Panc1 (cell line): ENCODE results near the gene POC1B. TPM values are rescaled to one million over a fixed set of nuclear protein-coding genes. Genes with fewer than 3 reads are reported as not detected.

Experiments used
- ATAC-seq: fragments of 200-7000 bp; cut with Tn5 transposase; 2 replicates; pipeline ENCODE4 v1.9.1; 2020; ENCODE audit warnings: mild to moderate bottlenecking, moderate library complexity
- BruUV-seq: library from RNA; stranded (reverse); fragments of 400-500 nt; replicated peaks from 2 replicates; lab custom pipeline; 2021; lab: Mats Ljungman, UMichigan
- CTCF ChIA-PET: fragments of 300-600 bp; sonication (Branson Sonifier 250); formaldehyde crosslinking; loops from one replicate; lab custom pipeline; 2022; ENCODE audit warnings: antibody characterized with exemption; lab: Charles Lee
- POLR2A ChIA-PET: fragments of 300-600 bp; sonication (Branson Sonifier 250); formaldehyde crosslinking; loops from one replicate; lab custom pipeline; 2022; ENCODE audit warnings: antibody characterized with exemption; lab: Charles Lee
- DNase-seq: peaks from one replicate; pipeline ENCODE4 v3.0.0-alpha.2; 2010; ENCODE audit warnings: low read depth, low spot score
- H3K27ac ChIP-seq: 2 replicates; pipeline ENCODE4 v1.5.1; 2011; ENCODE audit warnings: mild to moderate bottlenecking, low read length, inconsistent platforms
- H3K27me3 ChIP-seq: fragments of 200-500 bp; sonication (Bioruptor generic); 2 replicates; pipeline ENCODE4 v1.6.0; 2014; ENCODE audit warnings: low read length, inconsistent platforms; ENCODE audit not compliant: control insufficient read depth, insufficient read depth
- H3K36me3 ChIP-seq: fragments of 200-500 bp; sonication (Bioruptor generic); 2 replicates; pipeline ENCODE4 v1.5.1; 2014; ENCODE audit warnings: inconsistent platforms, mild to moderate bottlenecking, low read length, moderate library complexity; ENCODE audit not compliant: control insufficient read depth, insufficient read depth
- H3K4me1 ChIP-seq: 2 replicates; pipeline ENCODE4 v1.5.1; 2011; ENCODE audit warnings: inconsistent platforms, mild to moderate bottlenecking, low read length, moderate library complexity; ENCODE audit not compliant: control insufficient read depth, insufficient read depth
- H3K4me3 ChIP-seq, 2 experiments: 2 replicates each; pipeline ENCODE4 v1.5.1; 2011 to 2012; ENCODE audit warnings: low read depth in 2 of 2, low read length in 2 of 2, mild to moderate bottlenecking in 2 of 2, inconsistent platforms in 1 of 2, moderate library complexity in 1 of 2
- H3K9me3 ChIP-seq: fragments of 200-500 bp; sonication (Bioruptor generic); 2 replicates; pipeline ENCODE4 v1.5.1; 2014; ENCODE audit warnings: low read depth, mild to moderate bottlenecking, inconsistent platforms, low read length, moderate library complexity; ENCODE audit not compliant: control insufficient read depth, insufficient read depth
- CTCF ChIP-seq: fragments of 450-650 bp; IDR thresholded peaks from 2 replicates; pipeline ENCODE4 v1.5.1; 2017; ENCODE audit warnings: mild to moderate bottlenecking
- POLR2AphosphoS5 ChIP-seq: IDR thresholded peaks from 2 replicates; pipeline ENCODE4 v1.6.1; 2012; ENCODE audit warnings: mild to moderate bottlenecking, low read depth, low read length, moderate library complexity
- REST ChIP-seq, 2 experiments: IDR thresholded peaks; 2 replicates each; pipeline ENCODE4 v1.6.1; 2011 to 2012; ENCODE audit warnings: low read depth in 2 of 2, control low read depth in 1 of 2, low read length in 1 of 2, mild to moderate bottlenecking in 1 of 2, moderate library complexity in 1 of 2; ENCODE audit not compliant: insufficient read depth in 1 of 2
- SIN3A ChIP-seq: IDR thresholded peaks from 2 replicates; pipeline ENCODE4 v1.6.1; 2012; ENCODE audit warnings: low read depth, mild to moderate bottlenecking, low read length, moderate library complexity, borderline replicate concordance; ENCODE audit not compliant: insufficient read depth
- TCF7L2 ChIP-seq: IDR thresholded peaks from 2 replicates; pipeline ENCODE4 v1.6.1; 2011; ENCODE audit warnings: mild to moderate bottlenecking, low read depth, low read length, inconsistent platforms
- in situ Hi-C: cut with HindIII; loops from 2 replicates; pipeline ENCODE4 v1.10.0; 2016; ENCODE audit warnings: low sequenced_read_pairs, low pct_unique_long_range_greater_than_20kb
- intact Hi-C: fragments of 100-400 bp; cut with micrococcal nuclease; formaldehyde crosslinking; loops from one replicate; pipeline ENCODE4 v1.10.0; 2022; ENCODE audit not compliant: unreplicated experiment
- total RNA-seq: library from RNA; stranded (reverse); gene quantifications from one replicate; pipeline ENCODE4 v1.2.1, GENCODE V29; 2021; ENCODE audit not compliant: unreplicated experiment

The POC1B gene
- total RNA-seq, 1 experiment from 2014 or later, result 7.3 TPM

- no peaks in the 10 kb centered on the region for H3K27me3 ChIP-seq
- H3K4me3 ChIP-seq, result no peak overlapping the region
- no peaks in the 10 kb centered on the region for H3K4me1 ChIP-seq
- no peak for DNase-seq
- in situ Hi-C loops (no loop called here), intact Hi-C loops (no loop called here)
- no peak for TF ChIP-seq POLR2AphosphoS5
- no peak for TF ChIP-seq TCF7L2
- no peak for TF ChIP-seq SIN3A
- TF ChIP-seq CTCF, result no peak
- no peak for TF ChIP-seq REST (IDR thresholded peaks at IDR 0.05; ENCODE audit: insufficient read depth in 1 of 2, low read depth in 2 of 2, low read length in 1 of 2)
- ChIA-PET CTCF (no interaction called here), POLR2A (interaction anchor here (0.7 kb wide), 1 partner anchor 339 kb away, joined by 5 read pairs; no protein-coding TSS in a partner anchor)
- no TSS peak for BruUV-seq
- no peak overlapping the region for H3K27ac ChIP-seq
- ATAC-seq, result no peak
- H3K9me3 ChIP-seq, result no peaks in the 10 kb centered on the region
- no peaks in the 10 kb centered on the region for H3K36me3 ChIP-seq
Observed at GRCh38 chr12:89436062-89436461, 89.8 kb downstream of the POC1B start.

GRCh38 chr12:89433634-89434033 is 92.2 kb downstream of the POC1B start:
- Histone ChIP-seq H3K27ac (no peak overlapping the region), H3K4me1 (no peaks in the 10 kb centered on the region), H3K36me3 (no peaks in the 10 kb centered on the region), H3K27me3 (no peaks in the 10 kb centered on the region), H3K4me3 (no peak overlapping the region), H3K9me3 (no peaks in the 10 kb centered on the region)
- DNase-seq (no peak), ATAC-seq (no peak)
- in situ Hi-C loops, result no loop called here
- BruUV-seq, result no TSS peak
- POLR2A ChIA-PET, result interaction anchor here (0.6 kb wide), 1 partner anchor 79 kb away, joined by 3 read pairs; no protein-coding TSS in a partner anchor
- intact Hi-C loops, result no loop called here
- TF ChIP-seq CTCF (no peak), TCF7L2 (no peak), SIN3A (no peak), REST (IDR thresholded peaks at IDR 0.05; ENCODE audit: insufficient read depth in 1 of 2, low read depth in 2 of 2, low read length in 1 of 2) (no peak), POLR2AphosphoS5 (no peak)
- CTCF ChIA-PET, result no interaction called here
